Muscle of arm (tissue), 14 donors: ENCODE data around the gene FAM153A. TPM values are rescaled to one million over a fixed set of nuclear protein-coding genes. Genes with fewer than 3 reads are reported as not detected.
"Not testable (repeated sequence)": the region's sequence is repeated elsewhere in the genome, so short reads cannot be mapped to it uniquely, and the experiment has no call there.

Experiments
- DNase-seq: peaks from one replicate; pipeline ENCODE4 v3.0.0-alpha.2; 2013
- long read RNA-seq, 11 donors: transcript quantifications; one replicate each; lab custom pipeline, GENCODE V29; 2026
- polyA plus RNA-seq, 12 donors: library from polyadenylated mRNA; unstranded; fragments of 120-200 nt; gene quantifications; one replicate each; pipeline ENCODE4 v1.2.1, GENCODE V29; 2013; ENCODE audit not compliant: insufficient read length in 12 of 12

The FAM153A gene
- under 1 TPM in 8 of 12 donors, not detected in 4; 0.07 to 0.52 (median 0.30) TPM for polyA plus RNA-seq
- long read RNA-seq, donor 1 = 0 reads
- long read RNA-seq, donor 2 = 0 reads
- long read RNA-seq, donor 3 = 0 reads
- long read RNA-seq, donor 4 = 0 reads
- long read RNA-seq, donor 5 = 0 reads
- long read RNA-seq, donor 6 = 0 reads
- long read RNA-seq, donor 7 = 0 reads
- long read RNA-seq, donor 8 = 0 reads
- long read RNA-seq, donor 9 = 0 reads
- long read RNA-seq, donor 10 = 0 reads
- long read RNA-seq, donor 11 = 0 reads

GRCh38 chr5:177782792-177783633, at the start of gene FAM153A:
Gene FAM153A, minus strand, starts transcription at chr5:177782899.
- not testable (repeated sequence) for DNase-seq

DNA sequence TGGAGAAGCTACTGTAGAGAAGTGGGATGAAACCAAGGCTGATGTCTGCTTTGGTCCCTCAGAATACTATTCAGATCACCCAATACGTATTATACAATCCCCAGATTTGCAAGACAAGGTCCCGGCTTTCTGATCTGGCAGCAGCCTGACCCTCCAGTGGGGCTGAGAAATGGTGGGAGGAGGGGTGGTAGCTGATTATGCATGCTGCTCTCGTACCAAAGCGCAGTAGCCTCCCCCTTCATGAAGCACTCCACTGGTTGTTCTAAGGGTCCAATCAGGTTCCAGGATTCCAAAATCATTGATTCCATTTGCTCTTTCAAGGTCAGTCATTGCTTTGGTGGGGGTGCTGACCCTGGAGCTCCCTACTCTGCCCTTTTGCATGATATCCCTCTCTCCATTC, 49.6 kb upstream of the FAM153A start:
- DNase-seq = not testable (repeated sequence)

DNA sequence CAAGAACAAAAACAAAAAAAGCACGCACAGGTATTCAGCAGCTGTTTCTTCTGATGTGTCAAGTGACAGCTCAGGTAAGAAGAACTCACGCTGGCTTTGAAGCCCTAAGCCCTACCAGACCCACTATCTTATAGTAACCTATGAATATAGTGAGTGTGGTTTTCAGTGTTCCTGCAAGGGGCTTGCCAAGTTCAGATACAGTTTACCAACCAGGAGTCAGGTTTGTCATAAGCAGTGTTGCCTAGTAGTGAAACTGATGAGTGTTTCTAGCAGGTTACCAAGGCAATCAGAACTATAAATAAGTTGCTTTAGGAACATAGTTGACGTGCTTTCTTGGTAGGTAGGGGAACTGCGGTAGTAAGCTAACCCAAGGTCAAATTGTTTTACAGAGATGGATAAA, 43.4 kb upstream of the FAM153A start:
- DNase-seq = not testable (repeated sequence)

DNA sequence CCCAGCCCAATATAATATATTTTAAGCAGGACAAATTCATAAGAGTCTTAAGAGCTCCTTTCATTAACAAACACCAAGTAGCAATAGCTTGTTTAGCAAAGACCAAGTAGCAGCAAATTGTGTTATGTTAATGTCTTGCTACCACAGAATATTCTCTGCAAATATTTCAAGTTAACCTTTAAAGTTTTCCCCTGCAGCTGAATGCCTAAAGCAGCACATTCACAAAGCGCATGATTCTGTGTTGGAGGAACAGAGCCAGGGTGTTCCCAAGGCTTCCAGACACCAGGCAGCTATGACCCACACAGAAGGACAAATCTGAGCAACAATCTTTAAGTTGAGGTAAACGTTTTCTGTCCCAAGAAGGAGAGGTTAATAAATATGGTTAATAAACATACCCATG, 42.1 kb upstream of the FAM153A start:
- not testable (repeated sequence) for DNase-seq

DNA sequence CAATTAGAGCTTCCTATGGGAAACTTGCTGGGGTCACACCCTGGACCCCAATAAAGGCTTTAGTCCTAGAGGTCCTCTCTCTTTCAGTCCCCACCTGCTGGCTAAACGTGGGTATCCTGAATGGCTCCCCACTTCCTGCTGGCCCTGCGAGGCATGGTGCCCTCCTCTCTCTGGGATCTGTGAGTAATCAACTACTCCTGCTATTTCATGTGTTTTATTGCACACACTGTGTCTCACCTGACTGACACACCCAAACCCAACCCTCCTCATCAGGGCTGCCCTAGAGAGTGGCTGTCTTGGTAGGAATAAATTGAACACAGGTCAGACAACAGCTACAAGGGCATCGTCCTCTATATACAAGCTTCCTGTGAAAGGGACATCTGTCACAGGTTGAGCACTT, 39.8 kb upstream of the FAM153A start:
- DNase-seq = not testable (repeated sequence)

- not testable (repeated sequence) for DNase-seq
Observed at GRCh38 chr5:177819664-177820063, 37.0 kb upstream of the FAM153A start.

GRCh38 chr5:177812814-177813425, 30.2 kb upstream of the FAM153A start:
- not testable (repeated sequence) for DNase-seq

DNA sequence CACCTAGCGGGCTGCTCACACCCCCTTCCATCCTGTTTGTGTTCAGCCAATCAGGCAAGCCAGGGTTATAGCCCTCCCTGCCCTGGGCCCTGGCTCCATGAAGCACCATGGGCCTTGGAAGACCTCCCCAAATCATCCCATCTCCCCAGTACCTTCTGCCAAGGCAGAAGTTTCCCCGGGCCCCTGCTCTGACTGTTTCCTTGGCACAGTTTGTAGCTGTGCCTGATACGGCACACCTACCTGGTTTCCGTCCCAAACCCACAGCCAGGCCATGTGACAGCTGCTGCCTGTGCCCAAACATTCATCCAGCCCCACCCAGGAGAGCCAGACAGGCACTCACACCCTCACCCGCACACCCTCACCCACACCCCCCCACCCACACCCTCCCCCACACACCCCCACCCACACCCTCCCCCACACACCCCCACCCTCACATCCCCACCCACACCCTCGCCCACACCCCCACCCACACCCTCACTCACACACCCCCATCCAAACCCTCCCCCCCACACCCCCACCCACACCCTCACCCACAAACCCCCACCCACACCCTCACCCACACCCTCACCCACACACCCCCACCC, 29.6 kb upstream of the FAM153A start:
- not testable (repeated sequence) for DNase-seq

DNA sequence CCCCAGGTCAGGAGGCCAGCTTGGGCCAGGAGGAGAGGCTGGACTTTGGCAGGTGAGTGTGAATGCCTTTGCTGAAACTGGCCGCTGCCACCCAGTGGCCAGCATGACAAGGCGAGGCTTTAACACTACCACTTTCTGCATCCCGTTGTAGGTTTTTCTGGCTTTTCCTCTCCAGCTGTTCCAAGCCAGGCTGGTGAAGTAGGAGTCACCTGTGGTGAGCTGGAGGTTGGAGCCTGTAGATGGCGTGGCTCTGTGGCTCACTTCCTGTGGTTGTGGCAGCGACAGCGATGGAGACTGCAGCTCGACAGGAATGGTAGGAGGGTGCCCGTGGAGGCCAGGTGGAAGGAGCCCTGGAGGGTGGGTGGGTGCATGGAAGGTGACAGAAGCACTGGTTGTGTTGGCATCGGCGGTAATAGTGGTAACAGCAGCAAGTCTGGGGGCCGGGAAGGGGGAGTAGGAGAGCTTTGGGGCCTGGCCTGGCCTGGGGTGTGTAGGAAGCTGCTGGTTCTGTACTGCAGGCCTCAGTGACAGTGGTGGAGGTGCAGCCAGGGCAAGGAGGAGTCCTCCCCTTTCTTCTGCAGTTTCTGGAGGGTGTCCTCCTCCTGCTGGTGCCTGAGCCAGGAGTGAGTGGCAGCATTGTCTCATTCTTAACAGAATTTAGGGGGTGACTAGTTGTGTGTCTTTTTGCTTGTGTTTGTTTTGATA, 26.7 kb upstream of the FAM153A start:
- DNase-seq = not testable (repeated sequence)

- not testable (repeated sequence) for DNase-seq
Observed at GRCh38 chr5:177808420-177808819, 25.7 kb upstream of the FAM153A start.

- DNase-seq = not testable (repeated sequence)
Observed at GRCh38 chr5:177807265-177807664, 24.6 kb upstream of the FAM153A start.

- DNase-seq = not testable (repeated sequence)
Observed at GRCh38 chr5:177801427-177801826, 18.7 kb upstream of the FAM153A start.

GRCh38 chr5:177798237-177798840, 15.6 kb upstream of the FAM153A start:
- not testable (repeated sequence) for DNase-seq

GRCh38 chr5:177793272-177793671, 10.6 kb upstream of the FAM153A start:
- not testable (repeated sequence) for DNase-seq

DNA sequence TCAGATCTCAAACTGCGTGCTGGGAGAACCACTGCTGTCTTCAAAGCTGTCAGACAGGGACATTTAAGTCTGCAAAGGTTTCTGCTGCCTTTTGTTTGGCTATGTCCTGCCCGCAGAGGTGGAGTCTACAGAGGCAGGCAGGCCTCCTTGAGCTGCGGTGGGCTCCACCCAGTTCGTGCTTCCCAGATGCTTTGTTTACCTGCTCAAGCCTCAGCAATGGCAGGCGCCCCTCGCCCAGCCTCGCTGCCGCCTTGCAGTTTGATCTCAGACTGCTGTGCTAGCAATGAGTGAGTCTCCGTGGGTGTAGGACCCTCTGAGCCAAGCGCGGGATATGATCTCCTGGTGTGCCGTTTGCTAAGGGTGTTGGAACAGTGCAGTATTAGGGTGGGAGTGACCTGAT, 8.9 kb upstream of the FAM153A start:
- DNase-seq = not testable (repeated sequence)

- not testable (repeated sequence) for DNase-seq
Observed at GRCh38 chr5:177782169-177782568, 530 bp downstream of the FAM153A start.

DNA sequence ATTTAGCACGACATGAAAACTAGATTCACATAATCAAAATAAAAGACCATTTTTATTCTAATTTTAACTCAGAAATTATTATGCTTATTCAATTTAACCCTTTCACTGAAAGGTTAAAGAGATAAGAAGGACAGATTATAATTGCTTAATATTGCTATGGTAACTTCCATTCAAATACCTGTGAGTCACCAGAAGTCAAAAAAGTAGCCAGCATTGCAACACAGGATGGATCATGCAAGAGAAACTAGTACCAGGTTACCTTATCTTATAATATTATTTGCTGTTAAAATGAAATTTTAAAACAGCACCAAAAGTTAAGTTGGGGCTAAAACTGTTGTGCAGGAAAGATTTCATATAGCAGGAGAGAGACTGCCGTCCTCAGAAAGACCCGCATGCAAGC, 11.5 kb downstream of the FAM153A start:
- not testable (repeated sequence) for DNase-seq

DNA sequence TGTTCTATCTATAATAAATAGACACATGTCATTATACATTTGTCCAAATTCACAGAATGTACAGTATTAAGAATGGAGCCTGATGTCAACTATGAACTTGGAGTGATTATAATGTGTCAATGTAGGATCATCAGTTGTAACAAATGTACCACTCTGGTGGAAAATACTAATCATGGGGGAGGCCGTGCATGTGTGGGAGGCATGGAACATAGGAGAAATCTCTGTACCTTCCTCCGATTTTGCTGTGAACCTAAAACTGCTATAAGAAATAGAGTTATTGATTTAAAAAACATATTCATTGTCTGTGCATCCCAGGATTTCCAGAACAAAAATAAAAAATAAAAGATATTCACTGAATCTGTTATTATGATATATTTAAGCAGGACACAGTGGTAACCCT, 12.1 kb downstream of the FAM153A start:
- not testable (repeated sequence) for DNase-seq

GRCh38 chr5:177763737-177764508, 18.8 kb downstream of the FAM153A start:
- not testable (repeated sequence) for DNase-seq

- DNase-seq = not testable (repeated sequence)
Observed at GRCh38 chr5:177760954-177761353, 21.7 kb downstream of the FAM153A start.
